Measurements from ENCODE around the gene WDFY4.

GRCh38 chr10:49011756-49012155 is 327.1 kb downstream of the WDFY4 start:
- TF ChIP-seq USF1 (IDR thresholded peaks at IDR 0.05; ENCODE audit: borderline replicate concordance, low read depth) (no peak), CTCF (IDR thresholded peaks at IDR 0.05) (no peak), EP300 (IDR thresholded peaks at IDR 0.05; ENCODE audit: borderline replicate concordance in 1 of 2, low read depth in 1 of 2, low read length in 1 of 2) (no peak), CHD2 (IDR thresholded peaks at IDR 0.05; ENCODE audit: low read length, partially characterized antibody) (no peak), NFIC (IDR thresholded peaks at IDR 0.05; ENCODE audit: borderline replicate concordance) (no peak)
